Ishikawa (cell line): ENCODE results near the gene SDCCAG8.

Source experiments
- CEBPB ChIP-seq: IDR thresholded peaks from 2 replicates; pipeline ENCODE4 v1.6.1; 2012
- CREB1 ChIP-seq: IDR thresholded peaks from 2 replicates; pipeline ENCODE4 v1.6.1; 2012; ENCODE audit warnings: low read depth
- EP300 ChIP-seq: IDR thresholded peaks from 2 replicates; pipeline ENCODE4 v1.6.1; 2012; ENCODE audit warnings: borderline replicate concordance
- FOXM1 ChIP-seq: IDR thresholded peaks from 2 replicates; pipeline ENCODE4 v1.6.1; 2012; ENCODE audit warnings: low read depth, borderline replicate concordance
- MAX ChIP-seq: IDR thresholded peaks from 2 replicates; pipeline ENCODE4 v1.6.1; 2012
- NFIC ChIP-seq: IDR thresholded peaks from 2 replicates; pipeline ENCODE4 v1.6.1; 2012
- RAD21 ChIP-seq: IDR thresholded peaks from 2 replicates; pipeline ENCODE4 v1.6.1; 2012; ENCODE audit warnings: low read depth
- REST ChIP-seq: IDR thresholded peaks from 2 replicates; pipeline ENCODE4 v1.6.1; 2012; ENCODE audit warnings: low read depth, mild to moderate bottlenecking
- TAF1 ChIP-seq: IDR thresholded peaks from 2 replicates; pipeline ENCODE4 v1.6.1; 2012; ENCODE audit warnings: low read depth, mild to moderate bottlenecking
- USF1 ChIP-seq: IDR thresholded peaks from 2 replicates; pipeline ENCODE4 v1.6.1; 2012
- YY1 ChIP-seq: IDR thresholded peaks from 2 replicates; pipeline ENCODE4 v1.6.1; 2012; ENCODE audit warnings: low read depth
- ZBTB7A ChIP-seq: IDR thresholded peaks from 2 replicates; pipeline ENCODE4 v1.6.1; 2012; ENCODE audit warnings: low read depth

GRCh38 chr1:243496187-243496646 is 240.4 kb downstream of the SDCCAG8 start:
- TF ChIP-seq RAD21 (no peak), CEBPB (no peak), REST (no peak), EP300 (no peak), TAF1 (no peak), CREB1 (no peak), FOXM1 (no peak), YY1 (no peak), ZBTB7A (no peak), USF1 (no peak), NFIC (no peak), MAX (no peak)
